ENCODE measurements around the gene FZR1.
"Not testable (repeated sequence)": the region's sequence is repeated elsewhere in the genome, so short reads cannot be mapped to it uniquely, and the experiment has no call there.

The FZR1 gene

GRCh38 chr19:3576696-3577443 is 70.8 kb downstream of the FZR1 start:
- peaks cover 41% of the 10 kb centered on the region for H3K36me3 ChIP-seq
- H3K4me3 ChIP-seq, result no peak overlapping the region
- TF ChIP-seq Cebpa-rat (IDR thresholded peaks at IDR 0.05), result no peak
- no peak overlapping the region for H3K4me2 ChIP-seq
- H3K4me1 ChIP-seq, result peaks cover 11% of the 10 kb centered on the region
- H3K27ac ChIP-seq, result no peak overlapping the region
- no peaks in the 10 kb centered on the region for H3K27me3 ChIP-seq
- no peaks in the 10 kb centered on the region for H3K9me3 ChIP-seq
- H3K9ac ChIP-seq, result no peak overlapping the region
- peaks cover 45% of the 10 kb centered on the region for H4K20me1 ChIP-seq

- peaks cover 41% of the 10 kb centered on the region for H3K36me3 ChIP-seq
- H3K4me2 ChIP-seq, result no peak overlapping the region
- peaks cover 45% of the 10 kb centered on the region for H4K20me1 ChIP-seq
- H3K9ac ChIP-seq, result no peak overlapping the region
- H3K4me3 ChIP-seq, result no peak overlapping the region
- H3K27ac ChIP-seq, result no peak overlapping the region
- peaks cover 6% of the 10 kb centered on the region; the same call in 1 of the 2 replicates for H3K4me1 ChIP-seq
- TF ChIP-seq Cebpa-rat (IDR thresholded peaks at IDR 0.05), result no peak
- no peaks in the 10 kb centered on the region for H3K27me3 ChIP-seq
- H3K9me3 ChIP-seq, result no peaks in the 10 kb centered on the region
These were observed 71.7 kb downstream of the FZR1 start for GRCh38 chr19:3577723-3578344.

GRCh38 chr19:3578390-3578789 is 72.3 kb downstream of the FZR1 start:
- H3K27me3 ChIP-seq, result 0 out of 2 replicates have a peak, but pooled peaks cover under 1% of the 10 kb centered on the region
- TF ChIP-seq Cebpa-rat (IDR thresholded peaks at IDR 0.05), result no peak
- peaks cover 6% of the 10 kb centered on the region; the same call in 1 of the 2 replicates for H3K4me1 ChIP-seq
- H3K4me2 ChIP-seq, result no peak overlapping the region
- H3K9ac ChIP-seq, result no peak overlapping the region
- H3K36me3 ChIP-seq, result peaks cover 41% of the 10 kb centered on the region
- no peak overlapping the region for H3K27ac ChIP-seq
- H4K20me1 ChIP-seq, result peaks cover 39% of the 10 kb centered on the region
- H3K4me3 ChIP-seq, result no peak overlapping the region
- no peaks in the 10 kb centered on the region for H3K9me3 ChIP-seq

GRCh38 chr19:3580156-3580934 is 74.2 kb downstream of the FZR1 start:
- Histone ChIP-seq H3K4me2 (no peak overlapping the region), H3K9me3 (no peaks in the 10 kb centered on the region), H3K27ac (no peak overlapping the region), H4K20me1 (peaks cover 24% of the 10 kb centered on the region), H3K9ac (no peak overlapping the region), H3K36me3 (peaks cover 30% of the 10 kb centered on the region), H3K4me1 (peaks cover 9% of the 10 kb centered on the region), H3K4me3 (no peak overlapping the region), H3K27me3 (peaks cover 18% of the 10 kb centered on the region)
- TF ChIP-seq Cebpa-rat (IDR thresholded peaks at IDR 0.05), result no peak

GRCh38 chr19:3581792-3582191 is 75.7 kb downstream of the FZR1 start:
- H4K20me1 ChIP-seq, result peaks cover 10% of the 10 kb centered on the region; the same call in 1 of the 2 replicates
- H3K36me3 ChIP-seq, result peaks cover 16% of the 10 kb centered on the region
- H3K4me3 ChIP-seq, H3K27ac ChIP-seq, H3K4me2 ChIP-seq, H3K9me3 ChIP-seq, H3K9ac ChIP-seq: not testable (repeated sequence)
- H3K27me3 ChIP-seq, result peaks cover 33% of the 10 kb centered on the region
- peaks cover 12% of the 10 kb centered on the region for H3K4me1 ChIP-seq

GRCh38 chr19:3584036-3584802 is 78.1 kb downstream of the FZR1 start:
- H3K4me2 ChIP-seq, H3K27ac ChIP-seq, H3K9me3 ChIP-seq, H3K9ac ChIP-seq, H3K36me3 ChIP-seq, H3K4me3 ChIP-seq, H4K20me1 ChIP-seq: not testable (repeated sequence)
- Histone ChIP-seq H3K4me1 (peaks cover 12% of the 10 kb centered on the region), H3K27me3 (peaks cover 42% of the 10 kb centered on the region)

- TF ChIP-seq Cebpa-rat (IDR thresholded peaks at IDR 0.05), result no peak
- H3K27me3 ChIP-seq, result peaks cover 42% of the 10 kb centered on the region
- peak within 1 kb of the TSS; percentile 25; the same call in 1 of the 2 replicates for H3K27ac ChIP-seq
- H3K36me3 ChIP-seq, result no peaks in the 10 kb centered on the region
- peak within 1 kb of the TSS; percentile 41; the same call in 1 of the 2 replicates for H3K9ac ChIP-seq
- peak within 1 kb of the TSS; percentile 83 for H3K4me2 ChIP-seq
- H3K4me3 ChIP-seq, result peak within 1 kb of the TSS; percentile 65
- peaks cover 12% of the 10 kb centered on the region for H3K4me1 ChIP-seq
- peaks cover 8% of the 10 kb centered on the region for H3K9me3 ChIP-seq
- no peaks in the 10 kb centered on the region for H4K20me1 ChIP-seq
These were observed 79.4 kb downstream of the FZR1 start, which contains the start of gene GIPC3 for GRCh38 chr19:3585301-3586126. Gene GIPC3 (plus strand): TSS chr19:3585478. CDS start chr19:3585598, 120 bp downstream.

GRCh38 chr19:3586127-3586626 is 80.1 kb downstream of the FZR1 start:
- Histone ChIP-seq H3K9me3 (peaks cover 14% of the 10 kb centered on the region), H3K4me2 (peak overlapping the region; percentile 83), H3K4me1 (peaks cover 12% of the 10 kb centered on the region), H3K4me3 (peak overlapping the region; percentile 65), H4K20me1 (no peaks in the 10 kb centered on the region), H3K9ac (peak overlapping the region; percentile 41; the same call in 1 of the 2 replicates), H3K27ac (no peak overlapping the region), H3K27me3 (peaks cover 42% of the 10 kb centered on the region), H3K36me3 (no peaks in the 10 kb centered on the region)
- TF ChIP-seq Cebpa-rat (IDR thresholded peaks at IDR 0.05), result no peak
